ENCODE measurements around the gene CCDC15.
A peak's percentile ranks its signal among the peaks of the same experiment; 100 is the strongest.
"Not testable (repeated sequence)": the region's sequence is repeated elsewhere in the genome, so short reads cannot be mapped to it uniquely, and the experiment has no call there.

Gene CCDC15

GRCh38 chr11:125080531-125080911, 126.5 kb downstream of the CCDC15 start:
- FAIRE-seq (no peak), DNase-seq (ENCODE audit: low spot score) (no peak)

DNA sequence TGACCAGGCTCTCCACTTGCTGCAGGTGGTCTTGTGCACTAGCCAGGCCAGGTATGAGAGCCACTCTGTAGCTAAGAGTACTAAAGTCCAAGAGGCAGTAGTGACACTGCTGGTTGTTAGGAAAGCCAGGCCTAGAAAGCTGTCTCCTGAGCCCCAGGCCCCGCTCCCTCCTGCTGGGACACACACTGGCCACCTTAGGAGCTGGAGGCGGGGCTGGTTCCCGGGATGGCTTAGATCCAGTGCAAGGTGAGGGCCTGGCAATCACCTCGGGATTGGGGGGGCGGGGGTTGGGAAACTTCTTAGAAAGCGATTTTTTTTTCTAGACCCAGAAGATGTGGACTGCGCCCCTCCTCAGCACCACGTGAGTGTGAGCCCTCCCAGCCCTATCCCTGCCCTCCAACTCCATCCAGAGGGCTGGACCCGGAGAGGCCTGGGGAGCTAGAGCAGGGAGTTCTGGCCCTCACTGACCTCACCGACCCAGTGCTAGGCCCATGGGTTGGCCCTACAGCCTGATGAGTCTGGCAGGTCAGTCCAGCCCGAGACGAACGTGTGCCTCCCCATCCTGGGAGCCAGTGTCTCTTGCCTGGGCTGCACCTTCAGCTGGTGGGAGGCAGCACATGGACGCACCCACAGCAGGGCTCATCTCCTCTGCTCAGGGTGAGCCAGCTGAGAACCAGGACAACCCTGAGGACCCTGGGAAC, 127.2 kb downstream of the CCDC15 start:
- FAIRE-seq, result no peak
- DNase-seq (ENCODE audit: low spot score), result no peak

DNA sequence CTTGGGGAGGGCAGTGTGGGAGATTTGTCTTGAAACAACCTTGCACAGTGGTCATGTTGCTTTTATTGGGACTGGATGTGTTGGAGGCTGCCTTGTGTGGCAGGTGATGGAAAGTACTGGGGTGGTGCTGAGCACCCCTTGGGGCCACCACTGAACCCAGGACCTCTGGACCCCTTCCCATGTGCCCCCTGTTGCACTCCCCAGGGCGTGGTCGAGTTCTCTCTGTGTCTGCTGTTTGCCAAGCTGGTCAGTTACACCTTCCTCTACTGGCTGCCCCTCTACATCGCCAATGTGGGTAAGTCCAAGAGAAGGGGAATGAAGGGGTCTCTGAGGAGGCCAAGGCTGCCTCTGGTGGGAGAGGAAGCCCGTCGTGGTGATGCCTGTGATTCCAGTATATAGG, 128.0 kb downstream of the CCDC15 start:
- DNase-seq (ENCODE audit: low spot score), result no peak
- FAIRE-seq, result no peak

- DNase-seq (ENCODE audit: low spot score) (peak; percentile 78), FAIRE-seq (peak; percentile 52)
Observed at GRCh38 chr11:125082611-125083311, 128.8 kb downstream of the CCDC15 start.

DNA sequence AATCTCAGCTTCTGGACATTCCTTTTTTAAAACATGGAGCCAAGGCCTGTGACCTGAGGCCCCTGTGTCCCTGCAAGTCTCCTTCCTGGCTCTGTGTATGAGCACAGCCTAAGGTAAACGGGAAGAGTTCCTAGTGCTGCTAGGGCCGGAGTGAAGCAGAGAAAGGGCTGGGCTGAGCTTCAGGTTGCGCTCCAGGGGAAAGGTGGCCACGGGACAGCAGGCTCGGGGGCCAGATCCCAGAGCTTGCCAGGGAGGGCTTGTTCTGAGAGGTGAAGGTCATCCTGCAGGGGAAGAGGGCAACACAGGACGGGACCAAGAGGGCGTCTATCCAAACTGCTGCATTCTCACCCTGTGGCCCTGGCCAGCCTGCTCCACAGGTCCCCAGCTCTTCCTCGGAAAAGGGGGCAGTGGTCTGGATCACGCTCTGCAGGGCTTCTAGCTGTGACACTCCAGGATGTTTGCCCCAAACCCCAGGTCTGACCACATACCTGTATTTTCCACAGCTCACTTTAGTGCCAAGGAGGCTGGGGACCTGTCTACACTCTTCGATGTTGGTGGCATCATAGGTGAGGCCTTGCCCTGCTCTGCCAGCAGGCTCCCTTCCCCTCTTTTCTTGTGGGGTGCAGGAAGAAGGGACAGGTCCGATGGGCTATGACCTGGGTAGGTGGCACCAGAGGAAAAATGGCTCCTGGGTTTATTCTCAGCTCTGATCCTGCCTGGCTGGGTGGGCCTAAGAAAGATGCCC, 129.5 kb downstream of the CCDC15 start:
- no peak for DNase-seq (ENCODE audit: low spot score)

GRCh38 chr11:125084057-125084416, 130.0 kb downstream of the CCDC15 start:
- no peak for FAIRE-seq

More for the DNA sequence above, 129.5 kb downstream of the CCDC15 start:
- FAIRE-seq, result no peak

DNA sequence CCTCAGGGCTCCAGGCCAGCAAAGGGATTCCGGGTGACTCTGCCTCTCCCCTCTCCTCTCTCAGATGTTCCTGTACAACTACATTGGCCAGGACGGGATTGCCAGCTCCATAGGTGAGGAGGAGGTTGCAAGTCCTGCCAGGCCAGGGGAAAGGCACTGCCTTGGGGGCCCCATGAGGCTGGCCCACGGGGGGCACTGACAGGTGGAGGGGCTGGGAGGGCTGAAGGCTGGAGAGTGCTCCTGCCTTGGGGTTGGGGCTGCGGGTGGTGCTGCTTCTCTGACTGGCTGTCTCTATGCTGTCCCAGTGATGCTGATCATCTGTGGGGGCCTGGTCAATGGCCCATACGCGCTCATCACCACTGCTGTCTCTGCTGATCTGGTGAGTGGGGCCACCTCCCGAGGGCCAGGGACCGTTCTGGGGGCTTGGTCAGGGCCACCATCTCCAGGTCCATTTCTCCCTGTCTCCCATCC, 130.8 kb downstream of the CCDC15 start:
- no peak for DNase-seq (ENCODE audit: low spot score)
- FAIRE-seq, result no peak

More at GRCh38 chr11:125084057-125084416, 130.0 kb downstream of the CCDC15 start:
- DNase-seq (ENCODE audit: low spot score), result no peak

DNA sequence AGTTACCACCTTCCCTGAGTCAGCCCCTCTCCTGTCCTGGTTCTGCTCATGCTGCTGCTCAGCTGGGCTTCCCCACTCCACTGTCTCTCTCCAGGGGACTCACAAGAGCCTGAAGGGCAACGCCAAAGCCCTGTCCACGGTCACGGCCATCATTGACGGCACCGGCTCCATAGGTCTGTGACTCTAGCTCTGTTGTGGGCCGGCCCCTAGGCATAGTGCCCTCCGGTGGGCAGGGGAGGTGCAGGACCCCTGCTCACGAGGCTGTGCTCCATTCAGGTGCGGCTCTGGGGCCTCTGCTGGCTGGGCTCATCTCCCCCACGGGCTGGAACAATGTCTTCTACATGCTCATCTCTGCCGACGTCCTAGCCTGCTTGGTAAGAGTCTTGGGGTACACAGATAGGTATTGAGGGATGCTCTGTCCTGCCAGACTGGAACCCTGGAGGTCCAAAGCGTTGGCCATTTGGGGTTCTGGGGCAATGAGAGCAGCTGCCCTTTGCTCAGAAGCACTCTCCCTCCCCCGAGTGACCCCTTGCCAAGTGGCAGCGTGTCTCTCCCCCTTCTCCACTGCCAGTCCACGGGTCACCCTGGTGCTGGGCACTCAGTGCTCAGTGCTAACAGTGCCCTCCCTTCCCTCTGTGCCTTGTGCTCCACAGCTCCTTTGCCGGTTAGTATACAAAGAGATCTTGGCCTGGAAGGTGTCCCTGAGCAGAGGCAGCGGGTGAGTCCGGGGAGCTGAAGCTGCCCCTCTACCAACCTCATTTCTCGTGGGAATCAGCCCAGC, 131.5 kb downstream of the CCDC15 start:
- no peak for FAIRE-seq

DNA sequence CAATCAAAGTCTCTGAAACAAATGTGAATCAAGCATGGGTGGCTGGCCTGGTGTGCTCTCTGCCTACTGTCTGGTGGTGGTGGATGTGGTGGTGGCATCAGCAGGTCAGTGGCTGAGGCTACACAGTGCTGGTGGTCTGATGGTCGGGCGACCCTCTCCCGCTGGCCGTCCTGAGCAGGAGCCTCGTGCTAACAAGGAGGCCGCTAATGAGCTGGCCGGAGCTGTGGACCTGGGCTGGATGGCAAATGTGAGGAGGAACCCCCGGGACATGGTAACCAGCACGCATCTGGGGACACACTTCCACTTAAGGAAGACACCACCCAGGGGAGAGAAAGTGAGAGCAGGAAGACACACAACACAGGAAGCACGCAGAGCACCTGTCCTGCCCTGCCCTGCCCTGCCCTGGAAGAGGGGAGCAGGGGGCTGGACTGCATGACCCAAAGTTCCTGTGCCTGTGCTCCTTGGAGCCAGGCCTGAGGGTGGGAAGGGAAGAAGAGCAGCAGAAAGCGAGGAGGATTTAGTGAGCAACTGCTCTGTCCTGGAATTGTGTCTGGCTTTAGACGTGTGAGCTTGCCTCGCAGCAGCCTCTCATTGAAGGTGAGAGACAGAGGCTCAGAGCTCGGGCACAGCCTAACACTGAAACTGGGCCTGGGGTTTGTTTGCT, 132.8 kb downstream of the CCDC15 start:
- DNase-seq (ENCODE audit: low spot score), result no peak
- no peak for FAIRE-seq

More for the DNA sequence above, 131.5 kb downstream of the CCDC15 start:
- no peak for DNase-seq (ENCODE audit: low spot score)

- FAIRE-seq, result no peak
Observed at GRCh38 chr11:125088123-125088522, 134.1 kb downstream of the CCDC15 start.

GRCh38 chr11:125088576-125089455, 134.8 kb downstream of the CCDC15 start:
- DNase-seq (ENCODE audit: low spot score), result no peak
- FAIRE-seq, result no peak

More at GRCh38 chr11:125088123-125088522, 134.1 kb downstream of the CCDC15 start:
- no peak for DNase-seq (ENCODE audit: low spot score)

DNA sequence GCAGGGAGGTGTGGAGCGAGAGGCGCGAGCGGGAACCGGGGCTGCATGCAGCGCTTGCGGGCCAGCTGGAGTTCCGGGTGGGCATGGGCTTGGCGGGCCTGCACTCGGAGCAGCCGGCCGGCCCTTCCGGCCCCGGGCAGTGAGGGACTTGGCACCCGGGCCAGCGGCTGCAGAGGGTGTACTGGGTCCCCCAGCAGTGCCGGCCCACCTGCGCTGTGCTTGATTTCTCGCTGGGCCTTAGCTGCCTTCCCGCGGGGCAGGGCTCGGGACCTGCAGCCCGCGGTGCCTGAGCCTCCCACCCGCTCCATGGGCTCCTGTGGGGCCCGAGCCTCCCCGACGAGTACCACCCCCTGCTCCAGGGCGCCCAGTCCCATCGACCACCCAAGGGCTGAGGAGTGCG, 135.5 kb downstream of the CCDC15 start:
- not testable (repeated sequence) for DNase-seq (ENCODE audit: low spot score); FAIRE-seq

GRCh38 chr11:125090151-125090550, 136.1 kb downstream of the CCDC15 start:
- not testable (repeated sequence) for DNase-seq (ENCODE audit: low spot score); FAIRE-seq

GRCh38 chr11:125090816-125091215, 136.8 kb downstream of the CCDC15 start:
- FAIRE-seq, result no peak
- no peak for DNase-seq (ENCODE audit: low spot score)

Data from RCC 7860 (cell line).